Upper lobe of right lung (tissue), 1 donor: ENCODE results near the gene PRXL2B. TPM values are rescaled to one million over a fixed set of nuclear protein-coding genes. Genes with fewer than 3 reads are reported as not detected.
A peak's percentile ranks its signal among the peaks of the same experiment; 100 is the strongest.

Experiments
- ATAC-seq: fragments of 200-7000 bp; cut with Tn5 transposase; one replicate; pipeline ENCODE4 v1.9.1; 2020; ENCODE audit warnings: mild to moderate bottlenecking, moderate library complexity
- DNase-seq: peaks from one replicate; pipeline ENCODE4 v3.0.0-alpha.2; 2020
- H3K27ac ChIP-seq: fragments of 200-600 bp; one replicate; pipeline ENCODE4 v1.8.0; 2022
- H3K27me3 ChIP-seq: fragments of 200-600 bp; one replicate; pipeline ENCODE4 v1.8.0; 2022; ENCODE audit warnings: mild to moderate bottlenecking
- H3K36me3 ChIP-seq: fragments of 200-600 bp; one replicate; pipeline ENCODE4 v1.8.0; 2022
- H3K4me1 ChIP-seq: fragments of 200-600 bp; one replicate; pipeline ENCODE4 v1.8.0; 2022
- H3K4me3 ChIP-seq: fragments of 200-600 bp; one replicate; pipeline ENCODE4 v1.8.0; 2022; ENCODE audit warnings: mild to moderate bottlenecking
- H3K9me3 ChIP-seq: fragments of 200-600 bp; one replicate; pipeline ENCODE4 v1.8.0; 2022
- CTCF ChIP-seq: fragments of 200-600 bp; IDR thresholded peaks from one replicate; pipeline ENCODE4 v1.8.0; 2022; ENCODE audit warnings: antibody characterized with exemption
- intact Hi-C: fragments of 100-400 bp; cut with DNase I; formaldehyde crosslinking; loops from one replicate; pipeline ENCODE4 v1.11.0; 2022
- total RNA-seq: library from RNA; stranded (reverse); fragmentation: NEBNext Ultra II Directional; extraction: Animal tissue kit (Norgen Biotek cat#: 25700); gene quantifications from one replicate; pipeline ENCODE4 v1.2.1, GENCODE V29; 2021
- donor health status: DM: no; HTN: yes; CAD: no; lungs with severe emphysema.

PRXL2B gene
- total RNA-seq, 1 donor from 2014 or later: 25.9 TPM

- peak overlapping the region; percentile 87 for H3K27ac ChIP-seq
- intact Hi-C loops: no loop called here
- H3K4me3 ChIP-seq: no peak overlapping the region
- H3K4me1 ChIP-seq: peaks cover 40% of the 10 kb centered on the region
- H3K36me3 ChIP-seq: no peaks in the 10 kb centered on the region
- H3K9me3 ChIP-seq: no peaks in the 10 kb centered on the region
- DNase-seq (no peak), ATAC-seq (no peak)
- no peak for TF ChIP-seq CTCF
- no peaks in the 10 kb centered on the region for H3K27me3 ChIP-seq
These were observed 7.8 kb upstream of the PRXL2B start for GRCh38 chr1:2578758-2579118.

GRCh38 chr1:2580691-2581090, 5.9 kb upstream of the PRXL2B start:
- Histone ChIP-seq H3K27me3 (no peaks in the 10 kb centered on the region), H3K9me3 (no peaks in the 10 kb centered on the region), H3K36me3 (no peaks in the 10 kb centered on the region), H3K4me1 (peaks cover 53% of the 10 kb centered on the region), H3K27ac (no peak overlapping the region), H3K4me3 (no peak overlapping the region)
- DNase-seq (peak; percentile 53), ATAC-seq (no peak)
- TF ChIP-seq CTCF: no peak
- intact Hi-C loops: no loop called here

- H3K36me3 ChIP-seq: no peaks in the 10 kb centered on the region
- no peak for ATAC-seq
- H3K27me3 ChIP-seq: no peaks in the 10 kb centered on the region
- intact Hi-C loops: no loop called here
- no peaks in the 10 kb centered on the region for H3K9me3 ChIP-seq
- H3K27ac ChIP-seq: peak overlapping the region; percentile 30
- peaks cover 48% of the 10 kb centered on the region for H3K4me1 ChIP-seq
- no peak for DNase-seq
- TF ChIP-seq CTCF: no peak
- no peak overlapping the region for H3K4me3 ChIP-seq
These were observed 4.2 kb upstream of the PRXL2B start for GRCh38 chr1:2582391-2582790.

- Histone ChIP-seq H3K9me3 (no peaks in the 10 kb centered on the region), H3K4me3 (no peak overlapping the region), H3K27ac (peak overlapping the region; percentile 98), H3K27me3 (no peaks in the 10 kb centered on the region), H3K4me1 (peaks cover 46% of the 10 kb centered on the region), H3K36me3 (no peaks in the 10 kb centered on the region)
- intact Hi-C loops: no loop called here
- no peak for DNase-seq
- no peak for TF ChIP-seq CTCF
- ATAC-seq: no peak
These were observed 3.2 kb upstream of the PRXL2B start for GRCh38 chr1:2583331-2583791.

GRCh38 chr1:2583871-2584351, 2.7 kb upstream of the PRXL2B start:
- intact Hi-C loops: no loop called here
- no peaks in the 10 kb centered on the region for H3K9me3 ChIP-seq
- H3K4me3 ChIP-seq: no peak overlapping the region
- ATAC-seq (peak; percentile 2), DNase-seq (peak; percentile 80)
- H3K27ac ChIP-seq: peak overlapping the region; percentile 98
- no peak for TF ChIP-seq CTCF
- H3K36me3 ChIP-seq: no peaks in the 10 kb centered on the region
- peaks cover 40% of the 10 kb centered on the region for H3K4me1 ChIP-seq
- no peaks in the 10 kb centered on the region for H3K27me3 ChIP-seq

- intact Hi-C loops: no loop called here
These were observed 1.8 kb upstream of the PRXL2B start for GRCh38 chr1:2584686-2585317.

More at GRCh38 chr1:2584686-2585317, 1.8 kb upstream of the PRXL2B start:
- no peak for TF ChIP-seq CTCF
- H3K9me3 ChIP-seq: no peaks in the 10 kb centered on the region
- DNase-seq (no peak), ATAC-seq (no peak)
- no peaks in the 10 kb centered on the region for H3K27me3 ChIP-seq
- H3K4me1 ChIP-seq: peaks cover 38% of the 10 kb centered on the region
- H3K27ac ChIP-seq: peak overlapping the region; percentile 98
- no peaks in the 10 kb centered on the region for H3K36me3 ChIP-seq
- peak overlapping the region; percentile 88 for H3K4me3 ChIP-seq
